Liver (tissue), 3 donors: Measurements from ENCODE around the gene SYNJ2.

Experiments
- JUND ChIP-seq, 2 donors: IDR thresholded peaks; 2 replicates each; pipeline ENCODE4 v1.6.1; 2016; ENCODE audit warnings: antibody characterized with exemption in 2 of 2
- TF ChIP-seq, protein P1 (sequence below): fragments of 150-350 bp; IDR thresholded peaks from 2 replicates; pipeline ENCODE4 v1.5.1; 2017; ENCODE audit warnings: improper control_type of control experiment, low read depth, low read length; ENCODE audit not compliant: missing input control
- donor health status: healthy.
- donor health status: healthy.

DNA sequence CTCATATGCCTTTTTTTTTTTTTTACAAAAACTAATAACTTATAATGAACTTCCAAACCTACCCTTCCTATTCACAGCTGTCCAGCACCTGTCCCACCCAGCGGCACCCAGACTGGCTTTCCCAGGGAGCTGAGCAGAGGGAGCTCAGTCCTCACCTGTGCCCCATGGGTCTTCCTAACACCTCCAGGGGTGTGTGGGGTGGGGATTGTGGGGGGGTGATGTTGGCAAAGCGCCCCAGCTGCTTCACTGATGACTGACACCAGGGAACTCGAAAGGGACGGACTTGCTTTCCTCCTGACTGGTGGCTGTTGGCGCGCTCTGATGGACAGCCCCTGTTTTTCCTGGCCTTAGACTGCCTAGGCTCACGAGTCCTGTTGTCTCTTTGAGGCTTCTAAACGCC is 14.2 kb upstream of the SYNJ2 start:
- TF ChIP-seq, protein P1, sequence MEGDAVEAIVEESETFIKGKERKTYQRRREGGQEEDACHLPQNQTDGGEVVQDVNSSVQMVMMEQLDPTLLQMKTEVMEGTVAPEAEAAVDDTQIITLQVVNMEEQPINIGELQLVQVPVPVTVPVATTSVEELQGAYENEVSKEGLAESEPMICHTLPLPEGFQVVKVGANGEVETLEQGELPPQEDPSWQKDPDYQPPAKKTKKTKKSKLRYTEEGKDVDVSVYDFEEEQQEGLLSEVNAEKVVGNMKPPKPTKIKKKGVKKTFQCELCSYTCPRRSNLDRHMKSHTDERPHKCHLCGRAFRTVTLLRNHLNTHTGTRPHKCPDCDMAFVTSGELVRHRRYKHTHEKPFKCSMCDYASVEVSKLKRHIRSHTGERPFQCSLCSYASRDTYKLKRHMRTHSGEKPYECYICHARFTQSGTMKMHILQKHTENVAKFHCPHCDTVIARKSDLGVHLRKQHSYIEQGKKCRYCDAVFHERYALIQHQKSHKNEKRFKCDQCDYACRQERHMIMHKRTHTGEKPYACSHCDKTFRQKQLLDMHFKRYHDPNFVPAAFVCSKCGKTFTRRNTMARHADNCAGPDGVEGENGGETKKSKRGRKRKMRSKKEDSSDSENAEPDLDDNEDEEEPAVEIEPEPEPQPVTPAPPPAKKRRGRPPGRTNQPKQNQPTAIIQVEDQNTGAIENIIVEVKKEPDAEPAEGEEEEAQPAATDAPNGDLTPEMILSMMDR: no peak
- no peak for TF ChIP-seq JUND (IDR thresholded peaks at IDR 0.05)
